ENCODE data around the gene MIS12. TPM values are rescaled to one million over a fixed set of nuclear protein-coding genes. Genes with fewer than 3 reads are reported as not detected.

MIS12 gene
- total and polyA plus RNA-seq, 2 of the 13 experiments (the other 11 are each of a cell fraction or from before 2014, with no cell fraction given): 13.4 to 28.0 TPM

GRCh38 chr17:5508810-5509209 lies 22.4 kb downstream of the MIS12 start:
- Histone ChIP-seq H3K27ac (ENCODE audit: extremely low read length, insufficient read depth, low read length) (no peak overlapping the region), H3K4me3 (replicated peaks in 1 of 3; ENCODE audit: insufficient read depth in 1 of 3, low read depth in 2 of 3, low read length in 3 of 3) (no peak overlapping the region), H3K36me3 (replicated peaks in 1 of 2; ENCODE audit: control insufficient read depth in 1 of 2, insufficient read depth in 2 of 2, low read length in 2 of 2) (no peaks in the 10 kb centered on the region), H2AFZ (ENCODE audit: low read length) (no peak overlapping the region), H3K79me2 (ENCODE audit: insufficient read depth, low read length) (no peaks in the 10 kb centered on the region), H4K20me1 (ENCODE audit: insufficient read depth, low read length) (no peaks in the 10 kb centered on the region), H3K9me3 (ENCODE audit: low read length) (no peaks in the 10 kb centered on the region), H3K9ac (ENCODE audit: insufficient read depth, low read depth, low read length) (no peak overlapping the region), H3K4me1 (ENCODE audit: insufficient read depth, low read length) (no peaks in the 10 kb centered on the region), H3K4me2 (ENCODE audit: low read depth, low read length) (no peak overlapping the region), H3K27me3 (ENCODE audit: control insufficient read depth in 1 of 2, insufficient read depth in 2 of 2, low read length in 2 of 2) (peaks cover 0 to 4% of the 10 kb centered on the region in 2 experiments; a peak in 2 of 5 replicates)
- intact Hi-C loops (cut with micrococcal nuclease; ENCODE audit: unreplicated experiment): no loop called here
- ChIA-PET POLR2A (no interaction called here), CTCF (ENCODE audit: low intra/inter-chr PET ratio, low total read pairs) (no interaction called here)
- peak; percentile 33; the same call in 1 of the 3 replicates for ATAC-seq
- no TSS peak for BruUV-seq (replicated peaks)
- peak; percentile 29 for DNase-seq (ENCODE audit: low spot score)
- TF ChIP-seq RFX1 (IDR thresholded peaks at IDR 0.05) (peak; percentile 53), NCOA2 (CRISPR knock-in tag; IDR thresholded peaks at IDR 0.05) (no peak)
- WGBS (ENCODE audit: low lambda C conversion rate): 0% methylated on average over 1 of the region's 4 CpGs
- FAIRE-seq: no peak
- in situ Hi-C loops (cut with HindIII; ENCODE audit: extremely low pct_ligation_motif_present, low pct_unique_long_range_greater_than_20kb): no loop called here

GRCh38 chr17:5509482-5509881 lies 23.1 kb downstream of the MIS12 start:
- no peak overlapping the region for H3K9ac ChIP-seq (ENCODE audit: insufficient read depth, low read depth, low read length)
- FAIRE-seq (no peak), DNase-seq (ENCODE audit: low spot score) (no peak), ATAC-seq (no peak)
- WGBS (ENCODE audit: low lambda C conversion rate): 43% methylated on average over 8 of the region's 8 CpGs
- intact Hi-C loops (cut with micrococcal nuclease; ENCODE audit: unreplicated experiment): no loop called here
- in situ Hi-C loops (cut with HindIII; ENCODE audit: extremely low pct_ligation_motif_present, low pct_unique_long_range_greater_than_20kb): no loop called here
- H3K36me3 ChIP-seq (replicated peaks in 1 of 2; ENCODE audit: control insufficient read depth in 1 of 2, insufficient read depth in 2 of 2, low read length in 2 of 2): no peaks in the 10 kb centered on the region
- POLR2A ChIA-PET: no interaction called here
- H4K20me1 ChIP-seq (ENCODE audit: insufficient read depth, low read length): no peaks in the 10 kb centered on the region
- H3K9me3 ChIP-seq (ENCODE audit: low read length): no peaks in the 10 kb centered on the region
- H3K4me3 ChIP-seq (replicated peaks in 1 of 3; ENCODE audit: insufficient read depth in 1 of 3, low read depth in 2 of 3, low read length in 3 of 3): no peak overlapping the region
- no peak overlapping the region for H3K4me2 ChIP-seq (ENCODE audit: low read depth, low read length)
- CTCF ChIA-PET (ENCODE audit: low intra/inter-chr PET ratio, low total read pairs): no interaction called here
- H2AFZ ChIP-seq (ENCODE audit: low read length): no peak overlapping the region
- BruUV-seq (replicated peaks): no TSS peak
- H3K79me2 ChIP-seq (ENCODE audit: insufficient read depth, low read length): no peaks in the 10 kb centered on the region
- no peaks in the 10 kb centered on the region for H3K4me1 ChIP-seq (ENCODE audit: insufficient read depth, low read length)
- H3K27me3 ChIP-seq (ENCODE audit: control insufficient read depth in 1 of 2, insufficient read depth in 2 of 2, low read length in 2 of 2): peaks cover 0 to 4% of the 10 kb centered on the region in 2 experiments; a peak in 2 of 5 replicates
- H3K27ac ChIP-seq (ENCODE audit: extremely low read length, insufficient read depth, low read length): no peak overlapping the region
- TF ChIP-seq THRA (CRISPR knock-in tag; IDR thresholded peaks at IDR 0.05; ENCODE audit: borderline replicate concordance) (no peak), ZNF703 (CRISPR knock-in tag; IDR thresholded peaks at IDR 0.05; ENCODE audit: borderline replicate concordance) (no peak), ZNF558 (CRISPR knock-in tag; IDR thresholded peaks at IDR 0.05; ENCODE audit: borderline replicate concordance) (no peak), PAX8 (CRISPR knock-in tag; IDR thresholded peaks at IDR 0.05; ENCODE audit: borderline replicate concordance) (no peak), HDAC1 (CRISPR knock-in tag; IDR thresholded peaks at IDR 0.05) (no peak), ZSCAN21 (CRISPR knock-in tag; IDR thresholded peaks at IDR 0.05; ENCODE audit: borderline replicate concordance) (no peak), SALL1 (CRISPR knock-in tag; IDR thresholded peaks at IDR 0.05) (no peak), ZC3H13 (CRISPR knock-in tag; IDR thresholded peaks at IDR 0.05) (no peak), PHF5A (CRISPR knock-in tag; IDR thresholded peaks at IDR 0.05; ENCODE audit: low read depth, unreplicated experiment) (no peak), KAT7 (CRISPR knock-in tag; IDR thresholded peaks at IDR 0.05; ENCODE audit: borderline replicate concordance) (no peak), ZNF574 (CRISPR knock-in tag; IDR thresholded peaks at IDR 0.05) (no peak), LCORL (IDR thresholded peaks at IDR 0.05) (no peak), LCORL (CRISPR knock-in tag; IDR thresholded peaks at IDR 0.05) (no peak), ZKSCAN8 (CRISPR knock-in tag; IDR thresholded peaks at IDR 0.05; ENCODE audit: borderline replicate concordance) (no peak), MED1 (CRISPR knock-in tag; IDR thresholded peaks at IDR 0.05) (no peak)

Data from HepG2 (cell line).